GM21825 (cell line): ENCODE data around the gene SLC22A24.
"Not testable (repeated sequence)": the region's sequence is repeated elsewhere in the genome, so short reads cannot be mapped to it uniquely, and the experiment has no call there.

Source experiments
- ATAC-seq: cut with Tn5 transposase; IDR thresholded peaks from one replicate; pipeline ENCODE4 v1.9.1; 2021; ENCODE audit warnings: mild to moderate bottlenecking, moderate library complexity; ENCODE audit not compliant: unreplicated experiment

SLC22A24 gene, protein sequence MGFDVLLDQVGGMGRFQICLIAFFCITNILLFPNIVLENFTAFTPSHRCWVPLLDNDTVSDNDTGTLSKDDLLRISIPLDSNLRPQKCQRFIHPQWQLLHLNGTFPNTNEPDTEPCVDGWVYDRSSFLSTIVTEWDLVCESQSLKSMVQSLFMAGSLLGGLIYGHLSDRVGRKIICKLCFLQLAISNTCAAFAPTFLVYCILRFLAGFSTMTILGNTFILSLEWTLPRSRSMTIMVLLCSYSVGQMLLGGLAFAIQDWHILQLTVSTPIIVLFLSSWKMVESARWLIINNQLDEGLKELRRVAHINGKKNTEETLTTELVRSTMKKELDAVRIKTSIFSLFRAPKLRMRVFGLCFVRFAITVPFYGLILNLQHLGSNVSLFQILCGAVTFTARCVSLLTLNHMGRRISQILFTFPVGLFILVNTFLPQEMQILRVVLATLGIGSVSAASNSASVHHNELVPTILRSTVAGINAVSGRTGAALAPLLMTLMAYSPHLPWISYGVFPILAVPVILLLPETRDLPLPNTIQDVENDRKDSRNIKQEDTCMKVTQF

DNA sequence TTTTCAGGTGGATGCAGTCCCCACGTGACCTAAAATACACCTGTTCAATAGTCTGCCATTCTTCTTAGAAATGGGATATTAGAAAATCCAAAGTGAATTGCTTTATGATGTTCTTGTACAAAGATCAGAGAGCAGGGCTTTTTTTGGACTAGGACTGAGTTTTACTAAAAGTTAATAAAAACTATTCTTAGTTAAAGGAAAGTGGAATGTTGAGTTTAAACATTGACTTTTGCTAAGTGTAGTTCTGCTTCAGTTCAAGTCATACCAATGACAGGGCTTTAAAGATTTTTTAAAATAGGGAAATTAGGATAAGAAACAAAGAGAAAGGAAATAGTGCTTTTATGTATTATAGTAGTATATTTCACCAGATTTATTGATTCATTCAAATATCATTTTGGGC, at the start of gene SLC22A24:
Gene SLC22A24, minus strand, starts transcription at position 101 of the 400 bp plus-strand sequence. CDS start 442 bp downstream, outside the sequence.
- no peak for ATAC-seq

DNA sequence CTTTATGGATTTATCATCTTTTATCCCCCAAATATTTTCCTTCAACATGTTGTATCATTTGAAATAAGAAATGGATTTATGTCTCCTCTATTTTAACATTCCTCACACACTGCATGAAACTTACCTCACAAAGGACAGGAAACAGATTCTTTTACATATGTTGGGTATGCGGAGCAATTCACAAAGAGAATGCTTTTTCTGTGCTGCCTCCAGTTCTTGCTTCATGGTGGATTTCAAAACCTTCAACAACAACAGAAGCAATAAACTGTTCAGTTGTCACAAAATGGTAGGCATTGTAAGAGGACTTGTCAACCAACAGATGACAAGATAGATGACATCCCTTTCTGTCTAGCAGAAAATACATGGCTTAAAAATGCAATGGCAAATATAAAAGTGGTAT, 36.5 kb upstream of the SLC22A24 start:
- no peak for ATAC-seq

DNA sequence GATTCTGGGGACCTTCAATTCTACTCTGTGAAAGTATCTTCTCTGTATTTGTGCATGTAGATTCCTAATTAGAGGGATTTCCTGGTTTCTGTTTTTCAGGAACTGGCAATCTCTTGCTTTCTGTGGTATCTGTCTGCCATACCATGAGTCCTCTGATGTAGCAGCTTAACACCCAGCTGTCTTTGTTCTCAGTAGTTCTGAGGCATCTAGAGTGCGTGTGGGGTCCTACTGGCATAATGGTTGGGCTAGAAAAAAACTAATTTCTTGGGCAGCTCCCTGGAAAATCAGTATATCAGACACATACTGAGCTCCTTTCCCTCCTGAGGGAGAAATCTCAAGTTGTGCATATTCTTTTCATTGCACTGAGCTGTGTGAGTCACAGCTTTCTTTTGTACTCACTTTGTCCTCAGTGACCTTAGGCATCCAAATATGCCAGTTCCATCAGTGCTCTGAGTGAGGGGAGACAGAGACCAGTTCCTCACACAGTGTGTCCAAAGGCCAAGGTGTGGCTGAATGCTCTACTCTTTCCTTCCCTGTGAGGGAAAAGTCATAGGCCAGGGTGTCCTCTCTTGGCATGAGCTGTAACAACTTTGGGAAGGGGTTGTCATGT, 35.5 kb upstream of the SLC22A24 start:
- no peak for ATAC-seq

DNA sequence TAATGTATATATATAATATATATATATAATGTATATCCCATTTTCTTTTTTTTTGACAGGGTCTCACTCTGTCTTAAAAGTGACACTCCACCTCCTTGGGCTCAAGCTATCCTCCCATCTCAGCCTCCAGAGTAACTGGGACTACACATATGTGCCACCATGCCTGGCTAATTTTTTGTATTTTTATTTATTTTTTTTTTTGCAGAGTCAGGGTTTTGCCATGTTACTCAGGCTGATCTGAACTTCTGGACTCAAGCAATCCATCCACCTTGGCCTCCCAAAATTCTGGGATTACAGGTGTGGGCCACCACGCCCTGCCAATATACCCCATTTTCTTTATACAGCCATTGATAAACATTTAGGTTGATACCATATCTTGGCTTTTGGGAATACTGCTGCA, 33.9 kb upstream of the SLC22A24 start:
- no peak for ATAC-seq

DNA sequence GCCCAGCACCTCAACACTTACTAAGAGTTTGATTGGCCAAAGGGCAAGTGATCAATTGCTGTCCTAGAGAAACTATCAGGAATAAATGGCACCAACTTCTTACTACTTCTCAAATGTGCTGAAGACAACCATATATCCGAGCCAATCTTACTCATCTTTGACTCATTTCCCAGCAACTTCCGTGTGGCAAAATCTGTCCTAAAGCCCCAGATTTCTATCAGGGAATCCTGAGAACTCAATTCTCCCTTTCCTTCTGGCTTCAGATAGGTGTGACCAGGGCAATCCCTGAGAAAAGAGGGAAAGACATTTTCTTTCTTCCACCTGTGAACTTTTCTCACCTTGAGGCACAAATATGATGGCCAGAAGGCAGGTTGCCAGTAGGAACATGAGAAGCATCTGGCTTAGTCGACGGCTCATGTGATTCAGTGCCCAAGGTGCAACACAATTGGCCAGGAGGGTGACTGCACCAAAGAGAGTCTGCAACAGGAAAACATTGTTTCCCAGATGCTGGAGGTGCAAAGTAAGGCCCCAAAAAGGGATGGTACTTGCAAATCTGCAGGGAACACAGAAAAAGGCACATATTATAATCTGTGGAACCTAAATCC, 21.8 kb upstream of the SLC22A24 start:
- ATAC-seq: no peak

DNA sequence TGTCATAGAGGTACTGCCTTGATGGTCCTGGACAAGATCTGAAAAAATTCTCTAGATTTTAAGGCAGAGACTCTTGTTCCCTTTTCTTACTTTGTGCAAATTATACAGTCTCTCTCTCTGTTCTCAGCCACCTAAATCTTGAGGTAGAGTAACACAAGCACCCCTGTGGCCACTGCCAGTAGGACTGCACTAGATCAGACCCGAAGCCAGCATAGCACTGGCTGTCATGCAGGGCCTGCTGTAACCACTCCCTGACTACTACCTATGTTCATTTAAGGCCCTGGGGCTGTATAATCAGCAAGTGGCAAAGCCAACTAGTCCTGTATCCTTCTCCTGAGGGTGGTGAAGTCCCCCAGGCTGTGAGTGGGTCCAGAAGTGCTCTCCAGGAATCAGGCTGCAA, 11.8 kb upstream of the SLC22A24 start:
- no peak for ATAC-seq

DNA sequence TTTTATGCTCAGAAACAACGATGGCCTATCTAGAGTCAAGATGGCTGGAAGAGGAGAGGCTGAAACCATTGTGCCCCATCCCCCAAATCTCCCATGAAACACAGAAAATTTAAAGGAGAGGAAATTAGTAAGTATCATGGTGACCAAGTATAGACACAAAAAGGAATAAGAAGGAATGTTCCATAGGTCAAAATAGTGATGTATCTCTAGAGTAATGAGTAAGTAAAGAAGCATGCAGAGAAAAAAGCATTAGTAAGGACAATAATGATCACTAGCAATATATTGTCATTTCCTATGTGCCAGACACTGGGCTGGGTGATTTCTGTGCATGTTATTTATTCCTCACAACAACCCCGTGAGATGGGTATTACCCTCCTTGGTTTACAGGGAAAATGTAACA, 2.6 kb upstream of the SLC22A24 start:
- ATAC-seq: no peak

DNA sequence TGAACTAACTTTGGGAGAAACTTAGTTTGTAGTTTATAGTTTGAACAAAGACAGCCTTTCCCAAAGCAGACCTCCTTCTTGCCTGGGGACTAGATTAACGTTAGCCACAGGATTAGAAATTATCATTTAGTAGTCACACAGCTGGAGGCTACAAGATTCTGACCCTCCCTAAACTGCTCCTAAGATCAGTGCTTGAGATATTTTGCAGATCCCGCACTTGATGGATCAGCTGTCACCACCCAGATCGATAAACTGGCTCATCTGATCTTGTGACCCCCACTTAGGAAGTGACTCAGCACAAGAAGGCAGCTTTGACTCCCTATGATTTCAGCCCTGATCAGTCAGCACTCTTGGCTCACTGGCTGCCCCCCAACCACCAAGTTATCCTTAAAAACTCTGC, 1.6 kb downstream of the SLC22A24 start:
- no peak for ATAC-seq

DNA sequence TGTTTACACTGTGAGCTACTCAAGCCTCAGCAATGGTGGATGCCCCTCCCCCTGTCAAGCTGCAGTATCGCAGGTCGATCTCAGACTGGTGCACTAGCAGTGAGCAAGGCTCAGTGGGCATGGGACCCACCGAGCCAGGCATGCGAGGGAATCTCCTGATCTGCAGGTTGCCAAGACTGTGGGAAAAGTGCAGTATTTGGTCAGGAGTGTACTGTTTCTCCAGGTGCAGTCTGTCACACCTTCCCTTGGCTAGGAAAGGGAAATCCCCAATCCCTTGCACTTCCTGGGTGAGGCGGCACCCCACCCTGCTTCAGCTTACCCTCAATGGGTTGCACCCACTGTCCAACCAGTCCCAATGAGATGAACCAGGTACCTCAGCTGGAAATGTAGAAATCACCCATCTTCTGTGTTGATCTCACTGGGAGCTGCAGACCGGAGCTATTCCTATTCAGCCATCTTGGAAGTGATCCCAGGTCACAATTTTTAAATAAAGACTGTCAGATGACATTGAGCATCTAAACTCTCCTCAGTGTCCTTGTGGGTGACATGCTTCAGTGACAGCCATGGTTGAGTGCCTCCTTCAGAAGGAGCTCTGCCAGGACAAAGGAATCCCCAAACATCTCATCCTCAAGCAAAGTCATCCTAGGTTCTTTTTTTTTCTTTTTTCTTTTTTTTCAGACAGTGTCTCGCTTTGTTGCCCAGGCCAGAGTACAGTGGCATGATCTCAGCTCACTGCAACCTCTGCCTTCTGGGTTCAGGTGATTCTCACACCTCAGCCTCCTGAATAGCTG, 10.8 kb downstream of the SLC22A24 start:
- ATAC-seq: no peak

DNA sequence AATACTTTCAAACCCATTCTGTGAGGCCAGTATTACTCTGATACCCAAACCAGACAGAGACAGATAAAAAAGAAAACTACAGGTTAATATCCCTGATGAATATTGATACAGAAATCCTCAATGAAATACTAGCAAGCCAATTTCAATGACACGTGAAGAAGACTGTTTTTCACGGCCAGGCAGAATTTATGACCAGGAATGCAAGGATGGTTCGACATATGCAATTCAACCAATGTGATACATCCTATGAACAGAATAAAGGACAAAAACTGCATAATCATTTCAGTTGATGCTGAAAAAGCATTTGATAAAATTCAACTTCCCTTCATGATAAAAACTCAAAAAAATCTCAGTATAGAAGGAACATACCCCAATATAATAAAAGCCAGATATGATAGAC, 44.5 kb downstream of the SLC22A24 start:
- ATAC-seq: no peak

DNA sequence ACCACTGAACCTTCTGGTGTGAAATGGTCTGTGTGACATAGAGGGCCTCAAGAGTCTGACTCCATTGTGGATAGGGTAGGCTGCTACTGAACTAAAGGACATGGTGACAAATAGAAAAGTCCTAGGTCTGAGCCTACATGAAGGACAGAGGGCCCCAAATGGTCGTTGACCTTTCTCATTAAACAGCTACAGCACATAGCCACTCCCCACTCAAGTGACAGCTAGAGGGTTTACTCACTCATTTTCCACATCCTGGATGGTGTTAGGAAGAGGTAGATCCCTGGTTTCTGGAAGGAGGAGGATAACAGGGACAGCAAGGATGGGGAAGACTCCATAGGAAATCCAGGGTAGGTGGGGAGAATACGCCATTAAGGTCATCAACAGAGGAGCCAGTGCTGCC, 63.3 kb downstream of the SLC22A24 start:
- ATAC-seq: no peak

DNA sequence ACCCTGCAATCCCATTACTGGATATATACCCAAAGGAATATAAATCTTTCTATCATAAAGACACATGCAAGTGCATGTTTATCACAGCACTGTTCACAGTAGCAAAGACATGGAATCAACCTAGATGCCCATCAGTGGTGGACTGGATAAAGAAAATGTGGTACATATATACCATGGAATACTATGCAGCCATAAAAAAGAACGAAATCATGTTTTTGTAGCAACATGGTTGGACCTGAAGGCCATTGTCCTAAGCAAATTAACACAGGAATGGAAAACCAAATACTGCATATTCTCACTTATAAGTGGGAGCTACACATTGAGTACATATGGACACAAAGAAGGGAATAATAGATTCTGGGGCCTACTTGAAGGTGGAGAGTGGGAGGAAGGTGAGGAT, 97.8 kb downstream of the SLC22A24 start:
- ATAC-seq: not testable (repeated sequence)

DNA sequence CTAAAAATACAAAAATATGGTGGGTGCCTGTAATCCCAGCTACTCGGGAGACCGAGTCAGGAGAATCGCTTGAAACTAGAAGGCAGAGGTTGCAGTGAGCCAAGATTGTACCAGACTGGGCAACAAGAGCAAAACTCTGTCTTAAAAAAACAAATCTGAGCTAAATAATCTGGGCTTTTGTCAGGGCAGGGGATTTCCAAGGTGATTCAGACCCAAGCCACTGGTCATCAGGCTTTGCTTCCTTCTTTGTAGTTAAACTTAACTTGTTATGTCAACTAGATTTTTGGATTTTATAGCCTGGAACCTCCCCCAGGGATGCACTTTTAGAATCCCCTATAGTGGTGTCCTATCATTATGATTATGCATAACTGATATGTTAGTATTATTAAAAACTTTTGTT, 101.4 kb downstream of the SLC22A24 start:
- ATAC-seq: no peak

DNA sequence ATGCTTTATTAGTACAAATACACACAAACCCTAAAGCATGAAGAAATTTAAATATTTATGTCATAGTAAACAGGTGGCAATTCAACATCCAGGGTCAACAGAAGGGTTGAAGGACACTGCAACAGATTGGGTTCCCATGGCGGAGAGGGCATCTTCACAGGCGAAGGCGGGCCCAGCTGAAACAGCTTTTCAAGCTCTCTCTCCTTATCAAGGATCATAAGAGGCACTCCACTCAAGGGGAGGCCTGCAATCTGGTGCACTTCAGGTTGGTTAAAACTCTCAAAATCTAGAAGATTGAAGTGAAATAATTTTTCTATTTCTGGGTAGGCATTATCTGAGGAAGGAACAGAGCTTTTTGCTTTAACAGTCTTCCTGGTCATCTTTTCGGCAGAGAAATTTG, 111.6 kb downstream of the SLC22A24 start:
- no peak for ATAC-seq
